ACC112 (cell line): Measurements from ENCODE around the gene PRRG2.

ENCODE experiments used
- H2AFZ ChIP-seq: fragments of 200-600 bp; sonication (generic); one replicate; pipeline ENCODE4 v1.6.0; 2017; ENCODE audit warnings: antibody characterized with exemption, low read length; ENCODE audit not compliant: unreplicated experiment
- H3K27ac ChIP-seq: fragments of 200-600 bp; sonication (generic); 2 replicates; pipeline ENCODE4 v1.5.1; 2014; ENCODE audit warnings: low read depth, mild to moderate bottlenecking, antibody characterized with exemption, low read length, moderate library complexity
- H3K27me3 ChIP-seq: fragments of 200-600 bp; sonication (generic); 2 replicates; pipeline ENCODE4 v1.6.1; 2014; ENCODE audit warnings: mild to moderate bottlenecking, antibody characterized with exemption, low read length, moderate library complexity, mixed read lengths; ENCODE audit not compliant: insufficient read depth
- H3K36me3 ChIP-seq: fragments of 200-600 bp; sonication (generic); 2 replicates; pipeline ENCODE4 v1.6.1; 2016; ENCODE audit warnings: mild to moderate bottlenecking, antibody characterized with exemption, low read length, moderate library complexity, mixed read lengths; ENCODE audit not compliant: insufficient read depth
- H3K4me1 ChIP-seq: fragments of 200-600 bp; sonication (generic); one replicate; pipeline ENCODE4 v1.6.1; 2016; ENCODE audit warnings: low read length, mixed read lengths; ENCODE audit not compliant: insufficient read depth, unreplicated experiment, control insufficient read depth
- H3K4me3 ChIP-seq: fragments of 200-600 bp; sonication (generic); 2 replicates; pipeline ENCODE4 v1.5.1; 2014; ENCODE audit warnings: mild to moderate bottlenecking, low read depth, low read length
- H3K79me2 ChIP-seq: fragments of 200-600 bp; sonication (generic); one replicate; pipeline ENCODE4 v1.6.0; 2016; ENCODE audit warnings: low read length; ENCODE audit not compliant: control insufficient read depth, unreplicated experiment, insufficient read depth

Gene PRRG2

DNA sequence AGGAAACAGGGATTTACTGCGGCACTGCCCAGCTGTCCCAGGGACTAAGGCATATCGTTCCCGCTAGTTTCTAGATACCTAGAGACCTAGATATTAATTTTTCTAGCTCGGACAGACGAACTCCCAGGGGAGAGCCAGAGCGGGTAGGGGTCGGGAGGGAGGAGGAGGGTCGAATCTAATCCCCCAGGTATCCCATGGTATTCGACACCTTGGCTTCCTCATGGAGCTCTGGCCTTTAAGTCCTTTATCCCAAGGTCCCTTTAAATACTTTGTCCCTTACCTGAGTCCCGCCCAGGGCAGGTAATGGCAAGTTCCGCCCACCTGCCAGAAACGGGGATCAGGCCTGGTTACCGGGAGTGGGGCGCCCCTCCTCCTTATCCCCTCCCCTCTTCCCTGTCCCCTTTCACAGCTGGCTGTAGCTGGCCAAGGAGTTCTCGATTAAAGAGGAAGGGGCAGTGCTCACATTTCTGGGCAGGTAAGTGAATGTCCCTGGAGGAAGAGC is at the start of gene PRRG2:
PRRG2 (plus strand) TSS at position 310 of the 502 bp plus-strand sequence. CDS start 1,904 bp downstream, outside the sequence.
- H3K27ac ChIP-seq = no peak within 1 kb of the TSS
- no peaks in the 10 kb centered on the region for H3K36me3 ChIP-seq
- peak within 1 kb of the TSS; percentile 96 for H3K4me3 ChIP-seq
- H3K4me1 ChIP-seq = peaks cover 8% of the 10 kb centered on the region
- H2AFZ ChIP-seq = peak within 1 kb of the TSS; percentile 97
- peaks cover 26% of the 10 kb centered on the region for H3K79me2 ChIP-seq
- H3K27me3 ChIP-seq = no peaks in the 10 kb centered on the region

DNA sequence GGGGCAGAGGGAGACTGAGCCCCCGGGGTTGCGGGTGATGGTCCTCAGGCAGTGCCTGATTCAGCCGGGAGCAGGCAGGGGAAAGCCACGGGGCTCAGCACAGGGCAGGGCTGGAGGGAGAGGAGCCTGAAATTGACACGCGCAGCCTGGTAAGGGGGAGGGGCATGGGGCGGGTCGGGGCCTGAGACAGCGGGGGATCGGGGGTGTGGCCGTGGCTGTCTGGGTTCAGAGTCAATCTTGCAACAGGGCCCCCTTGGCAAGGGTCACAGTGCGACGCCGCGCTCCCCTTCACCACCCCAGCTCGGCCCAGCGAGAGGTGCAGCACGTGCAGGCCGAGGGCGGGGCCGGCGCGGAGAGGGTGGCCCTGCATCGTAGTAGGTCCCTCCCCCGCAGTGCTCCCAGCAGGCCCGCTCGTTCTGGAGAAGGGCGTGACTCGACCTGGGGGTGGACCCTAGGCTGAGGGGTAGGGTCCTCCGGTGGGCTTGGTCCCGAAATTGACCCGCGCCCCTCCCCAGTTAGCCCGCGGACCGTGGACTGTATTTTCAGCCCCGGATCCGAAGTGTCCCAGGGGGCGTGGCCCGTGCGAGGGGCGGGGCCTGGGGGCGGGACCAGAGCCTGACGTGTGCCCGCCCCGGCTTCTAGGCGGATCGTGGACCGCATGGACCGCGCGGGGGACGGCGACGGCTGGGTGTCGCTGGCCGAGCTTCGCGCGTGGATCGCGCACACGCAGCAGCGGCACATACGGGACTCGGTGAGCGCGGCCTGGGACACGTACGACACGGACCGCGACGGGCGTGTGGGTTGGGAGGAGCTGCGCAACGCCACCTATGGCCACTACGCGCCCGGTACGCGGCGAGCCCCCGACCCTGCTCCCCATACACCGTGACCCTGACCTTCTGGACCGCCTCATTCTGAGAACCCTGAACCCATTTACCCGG is 47.3 kb upstream of the PRRG2 start:
- Histone ChIP-seq H3K27me3 (no peaks in the 10 kb centered on the region), H3K79me2 (peaks cover 9% of the 10 kb centered on the region), H2AFZ (no peak overlapping the region), H3K36me3 (0 out of 2 replicates have a peak, but pooled peaks cover 2% of the 10 kb centered on the region), H3K4me3 (peak overlapping the region; percentile 74), H3K4me1 (peaks cover 5% of the 10 kb centered on the region), H3K27ac (no peak overlapping the region)

DNA sequence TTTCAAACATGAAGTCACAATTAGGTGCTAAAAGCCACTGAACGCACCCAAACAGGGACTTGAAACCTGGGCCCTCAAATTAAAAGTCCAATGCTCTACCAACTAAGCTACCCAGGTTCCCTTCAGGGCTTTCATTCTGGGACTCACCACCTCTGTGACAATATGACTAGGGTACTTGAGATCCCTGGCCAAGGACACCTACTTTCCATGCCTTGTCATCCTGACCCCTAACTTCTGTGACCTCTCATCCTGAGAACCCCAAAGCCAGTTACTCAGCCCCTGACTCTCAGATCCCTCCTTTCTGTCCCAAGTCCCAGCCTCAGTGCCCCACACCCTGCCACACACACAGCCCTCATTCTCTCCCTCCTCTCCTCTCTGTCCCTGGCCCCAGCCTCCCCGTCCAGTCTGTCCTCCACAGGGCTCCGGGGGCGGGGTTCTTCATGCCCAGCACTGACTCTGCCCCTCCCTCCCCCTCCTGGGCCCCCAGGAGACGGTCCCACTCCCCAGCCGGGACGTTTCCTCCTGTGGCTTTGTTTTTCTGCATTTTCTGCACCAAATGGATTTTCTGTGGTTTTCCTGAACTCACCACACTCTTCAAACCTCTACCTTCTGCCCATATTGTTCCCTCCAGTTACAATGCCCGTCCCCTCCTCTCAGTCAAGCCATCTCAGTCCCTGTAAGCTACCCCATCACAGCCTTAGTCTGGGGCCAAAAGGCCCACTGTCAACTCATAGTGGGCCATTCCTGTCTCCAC is 46.3 kb upstream of the PRRG2 start:
- Histone ChIP-seq H2AFZ (no peak overlapping the region), H3K79me2 (peaks cover 4% of the 10 kb centered on the region), H3K27me3 (no peaks in the 10 kb centered on the region), H3K4me3 (no peak overlapping the region), H3K4me1 (no peaks in the 10 kb centered on the region), H3K27ac (no peak overlapping the region), H3K36me3 (0 out of 2 replicates have a peak, but pooled peaks cover 5% of the 10 kb centered on the region)

DNA sequence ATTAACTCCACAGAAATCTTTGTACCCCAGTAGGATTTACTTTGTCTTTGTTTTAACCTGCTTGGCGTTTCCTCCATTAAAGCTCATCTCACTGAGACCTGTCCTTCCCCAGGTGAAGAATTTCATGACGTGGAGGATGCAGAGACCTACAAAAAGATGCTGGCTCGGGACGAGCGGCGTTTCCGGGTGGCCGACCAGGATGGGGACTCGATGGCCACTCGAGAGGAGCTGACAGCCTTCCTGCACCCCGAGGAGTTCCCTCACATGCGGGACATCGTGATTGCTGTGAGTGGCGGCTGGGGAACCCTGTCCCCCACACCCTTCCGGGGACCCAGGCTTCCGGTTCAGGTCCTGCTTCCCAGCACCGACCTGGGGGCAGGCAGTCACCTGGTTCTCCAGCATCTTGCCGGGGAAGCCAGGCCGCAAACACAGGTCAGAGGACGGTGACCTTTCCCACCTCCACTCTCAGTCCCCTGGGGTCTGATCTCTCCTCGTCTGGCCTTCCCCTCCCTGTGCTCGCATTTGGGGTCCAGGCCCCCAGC is 44.1 kb upstream of the PRRG2 start:
- Histone ChIP-seq H3K27ac (no peak overlapping the region), H3K27me3 (no peaks in the 10 kb centered on the region), H3K36me3 (0 out of 2 replicates have a peak, but pooled peaks cover 5% of the 10 kb centered on the region), H3K79me2 (no peaks in the 10 kb centered on the region), H2AFZ (no peak overlapping the region), H3K4me1 (no peaks in the 10 kb centered on the region), H3K4me3 (no peak overlapping the region)

DNA sequence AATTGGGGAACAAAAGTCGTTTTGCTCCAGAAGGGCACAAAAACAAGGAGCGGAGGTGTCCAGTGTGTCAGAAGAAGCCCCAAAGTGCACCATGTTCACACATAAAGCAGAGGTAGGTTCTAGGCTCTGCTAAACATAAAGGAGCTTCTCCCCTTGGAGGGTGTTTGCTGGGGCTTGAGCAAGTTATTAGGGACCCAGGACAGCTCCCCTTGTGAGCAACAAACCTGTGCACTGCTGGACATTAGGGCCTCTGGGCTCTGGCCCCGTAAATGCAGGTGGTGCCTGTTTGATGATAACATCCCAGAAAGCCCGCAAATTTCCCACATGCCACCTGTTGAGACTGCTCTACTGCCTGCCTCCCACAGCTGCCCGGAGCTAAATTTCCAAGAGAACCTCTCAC is 42.5 kb upstream of the PRRG2 start:
- Histone ChIP-seq H3K36me3 (0 out of 2 replicates have a peak, but pooled peaks cover 5% of the 10 kb centered on the region), H3K79me2 (no peaks in the 10 kb centered on the region), H3K27me3 (no peaks in the 10 kb centered on the region), H3K4me3 (no peak overlapping the region), H2AFZ (no peak overlapping the region), H3K4me1 (no peaks in the 10 kb centered on the region), H3K27ac (no peak overlapping the region)

DNA sequence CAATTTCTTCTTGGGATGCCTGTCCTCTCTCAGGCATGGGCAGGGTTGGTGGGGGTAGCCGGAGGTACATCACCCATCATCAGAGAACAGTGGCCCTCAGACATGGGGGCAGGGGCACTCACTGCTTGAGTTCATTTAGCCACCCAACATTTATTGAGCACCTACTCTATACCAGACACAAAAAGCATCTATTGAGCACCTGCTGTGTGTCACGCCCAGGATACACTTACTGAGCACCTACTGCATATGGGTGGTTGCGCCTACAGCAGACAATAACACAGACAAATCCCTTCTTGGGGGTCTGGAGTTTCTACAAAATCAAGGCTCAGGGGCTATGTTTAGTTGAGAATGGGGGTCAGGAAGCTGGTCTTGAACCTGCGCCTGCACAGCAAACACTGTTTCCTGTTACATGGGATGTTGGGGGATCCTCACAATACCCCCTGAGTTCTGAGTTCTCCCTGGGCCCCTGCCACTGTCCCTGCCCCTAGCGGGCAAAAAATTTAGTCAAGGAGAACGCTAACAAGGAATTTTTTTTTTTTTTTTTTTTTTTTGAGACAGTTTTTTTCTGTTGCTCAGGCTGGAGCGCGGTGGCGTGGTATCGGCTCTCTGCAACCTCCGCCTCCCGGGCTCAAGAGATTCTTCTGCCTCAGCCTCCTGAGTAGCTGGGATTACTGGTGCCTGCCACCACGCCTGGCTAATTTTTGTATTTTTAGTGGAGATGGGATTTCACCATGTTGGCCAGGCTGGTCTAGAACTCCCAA is 41.7 kb upstream of the PRRG2 start:
- 0 out of 2 replicates have a peak, but pooled peaks cover 5% of the 10 kb centered on the region for H3K36me3 ChIP-seq
- H3K27ac ChIP-seq = no peak overlapping the region
- H3K4me3 ChIP-seq = no peak overlapping the region
- H3K79me2 ChIP-seq = no peaks in the 10 kb centered on the region
- no peak overlapping the region for H2AFZ ChIP-seq
- no peaks in the 10 kb centered on the region for H3K27me3 ChIP-seq
- no peaks in the 10 kb centered on the region for H3K4me1 ChIP-seq

DNA sequence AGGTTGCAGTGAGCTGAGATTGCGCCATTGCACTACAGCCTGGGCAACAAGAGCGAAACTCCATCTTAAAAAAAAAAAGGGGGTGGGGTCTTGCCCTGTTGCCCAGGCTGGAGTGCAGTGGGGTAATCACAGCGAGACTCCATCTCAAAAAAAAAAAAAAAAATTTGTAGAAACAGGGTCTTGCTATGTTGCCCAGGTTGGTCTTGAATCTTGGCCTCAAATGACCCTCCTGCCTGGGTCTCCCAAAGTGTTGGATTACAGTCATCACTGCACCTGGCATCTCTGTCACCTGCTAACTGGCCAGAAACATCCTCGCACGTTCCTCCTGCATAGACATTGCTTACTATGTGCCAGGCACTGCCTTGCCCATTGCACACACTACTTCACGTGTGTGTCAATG is 39.2 kb upstream of the PRRG2 start:
- no peaks in the 10 kb centered on the region for H3K79me2 ChIP-seq
- H3K4me3 ChIP-seq = no peak overlapping the region
- no peak overlapping the region for H3K27ac ChIP-seq
- H3K27me3 ChIP-seq = no peaks in the 10 kb centered on the region
- H2AFZ ChIP-seq = no peak overlapping the region
- no peaks in the 10 kb centered on the region for H3K4me1 ChIP-seq
- H3K36me3 ChIP-seq = 0 out of 2 replicates have a peak, but pooled peaks cover 4% of the 10 kb centered on the region

DNA sequence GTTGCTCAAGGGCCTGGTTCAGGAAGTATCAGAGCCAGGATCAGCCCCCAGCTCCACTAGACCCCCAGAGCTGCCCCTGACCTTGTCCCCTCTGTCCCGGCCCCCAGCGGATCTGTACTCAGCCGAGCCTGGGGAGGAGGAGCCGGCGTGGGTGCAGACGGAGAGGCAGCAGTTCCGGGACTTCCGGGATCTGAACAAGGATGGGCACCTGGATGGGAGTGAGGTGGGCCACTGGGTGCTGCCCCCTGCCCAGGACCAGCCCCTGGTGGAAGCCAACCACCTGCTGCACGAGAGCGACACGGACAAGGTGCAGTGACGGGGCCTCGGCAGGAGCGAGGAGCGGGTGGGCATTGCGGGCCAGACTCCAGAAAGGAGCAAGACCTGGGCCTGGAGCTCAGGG is 38.7 kb upstream of the PRRG2 start:
- no peaks in the 10 kb centered on the region for H3K27me3 ChIP-seq
- H3K27ac ChIP-seq = no peak overlapping the region
- no peak overlapping the region for H2AFZ ChIP-seq
- no peaks in the 10 kb centered on the region for H3K4me1 ChIP-seq
- H3K4me3 ChIP-seq = no peak overlapping the region
- no peaks in the 10 kb centered on the region for H3K79me2 ChIP-seq
- H3K36me3 ChIP-seq = 0 out of 2 replicates have a peak, but pooled peaks cover 3% of the 10 kb centered on the region

DNA sequence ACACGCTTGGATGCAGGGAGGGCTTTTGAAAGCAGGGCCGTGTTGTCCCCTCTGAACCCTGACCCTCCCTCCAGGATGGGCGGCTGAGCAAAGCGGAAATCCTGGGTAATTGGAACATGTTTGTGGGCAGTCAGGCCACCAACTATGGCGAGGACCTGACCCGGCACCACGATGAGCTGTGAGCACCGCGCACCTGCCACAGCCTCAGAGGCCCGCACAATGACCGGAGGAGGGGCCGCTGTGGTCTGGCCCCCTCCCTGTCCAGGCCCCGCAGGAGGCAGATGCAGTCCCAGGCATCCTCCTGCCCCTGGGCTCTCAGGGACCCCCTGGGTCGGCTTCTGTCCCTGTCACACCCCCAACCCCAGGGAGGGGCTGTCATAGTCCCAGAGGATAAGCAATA is 38.1 kb upstream of the PRRG2 start:
- Histone ChIP-seq H2AFZ (no peak overlapping the region), H3K4me3 (no peak overlapping the region), H3K79me2 (no peaks in the 10 kb centered on the region), H3K4me1 (no peaks in the 10 kb centered on the region), H3K27ac (no peak overlapping the region), H3K27me3 (no peaks in the 10 kb centered on the region), H3K36me3 (0 out of 2 replicates have a peak, but pooled peaks cover 3% of the 10 kb centered on the region)

DNA sequence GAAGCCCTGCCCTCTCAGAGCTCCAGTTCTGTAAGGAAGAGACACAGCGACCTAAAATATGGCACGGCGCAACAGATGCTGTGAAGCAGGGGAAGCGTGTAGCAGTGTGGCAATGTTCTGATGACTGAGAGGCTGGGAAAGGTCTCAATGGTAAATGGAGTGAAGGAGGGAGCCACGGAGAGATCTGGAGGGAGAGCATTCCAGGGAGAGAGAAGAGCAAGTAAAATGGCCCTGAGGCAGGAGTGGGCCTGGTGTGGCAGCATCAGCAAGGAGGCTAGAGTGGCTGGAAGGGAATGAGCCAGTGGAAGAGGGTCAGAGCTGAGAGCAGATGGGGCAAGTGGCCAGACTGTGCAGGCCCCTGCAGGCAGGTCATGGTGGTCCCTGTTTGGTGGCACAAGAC is 37.0 kb upstream of the PRRG2 start:
- Histone ChIP-seq H3K4me1 (no peaks in the 10 kb centered on the region), H3K79me2 (no peaks in the 10 kb centered on the region), H2AFZ (no peak overlapping the region), H3K36me3 (0 out of 2 replicates have a peak, but pooled peaks cover 3% of the 10 kb centered on the region), H3K4me3 (no peak overlapping the region), H3K27me3 (no peaks in the 10 kb centered on the region), H3K27ac (no peak overlapping the region)
